Sigmoid colon (tissue), 7 donors: ENCODE measurements around the gene ATP6V0D1. TPM values are rescaled to one million over a fixed set of nuclear protein-coding genes. Genes with fewer than 3 reads are reported as not detected.

Experiments used
- DNase-seq: peaks from one replicate; pipeline ENCODE4 v3.0.0-alpha.2; 2019
- H3K27ac ChIP-seq, 4 donors: fragments of 200-600 bp; sonication (generic); one replicate each; pipeline ENCODE4 v1.5.1; 2016 to 2019; ENCODE audit warnings: mild to moderate bottlenecking in 1 of 4
- H3K27me3 ChIP-seq, 3 donors: fragments of 200-600 bp; sonication (generic); one replicate each; pipeline ENCODE4 v1.5.1; 2019; ENCODE audit warnings: mild to moderate bottlenecking in 1 of 3
- H3K36me3 ChIP-seq, 4 donors: fragments of 200-600 bp; sonication (generic); one replicate each; pipeline ENCODE4 v1.5.1; 2016 to 2019
- H3K4me1 ChIP-seq, 4 donors: fragments of 200-600 bp; sonication (generic); one replicate each; pipeline ENCODE4 v1.5.1; 2017 to 2019
- H3K4me3 ChIP-seq, 4 donors: fragments of 200-600 bp; sonication (generic); one replicate each; pipeline ENCODE4 v1.5.1; 2017 to 2019; ENCODE audit warnings: mild to moderate bottlenecking in 2 of 4, moderate library complexity in 1 of 4
- H3K9me3 ChIP-seq, 4 donors: fragments of 200-600 bp in 3 of 4; sonication (generic) in 3 of 4; one replicate each; pipeline versions ENCODE4 v1.5.1 to v1.6.1; 2013 to 2019
- EP300 ChIP-seq, 4 donors: sonication (generic); formaldehyde crosslinking; IDR thresholded peaks; one replicate each; pipeline ENCODE4 v1.6.1; 2017; ENCODE audit warnings: antibody characterized with exemption in 4 of 4
- POLR2A ChIP-seq, 2 donors: fragments of 450-650 bp; IDR thresholded peaks; one replicate each; pipeline ENCODE4 v1.6.1; 2016; ENCODE audit warnings: antibody characterized with exemption in 2 of 2, mild to moderate bottlenecking in 2 of 2, moderate library complexity in 2 of 2
- POLR2AphosphoS5 ChIP-seq, 4 donors: sonication (generic); formaldehyde crosslinking; IDR thresholded peaks; one replicate each; pipeline ENCODE4 v1.6.1; 2017; ENCODE audit warnings: antibody characterized with exemption in 4 of 4
- WGBS, 2 donors: extraction: QIAGEN DNeasy Blood & Tissue Kit; methylation state at CpG; one replicate each; pipeline ENCODE4 v1.1.7; 2013; 5-methylcytosine and 5-hydroxymethylcytosine counted together
- intact Hi-C: fragments of 100-400 bp; cut with DNase I; formaldehyde crosslinking; loops from one replicate; pipeline ENCODE4 v1.15.1; 2023
- polyA plus RNA-seq, 3 donors: library from polyadenylated mRNA; stranded (reverse); fragments of 200-250 nt; gene quantifications; one replicate each; pipeline ENCODE4 v1.2.3, GENCODE V29; 2013
- total RNA-seq, 4 donors: library from RNA; depleted of rRNA; stranded (reverse); fragments of >200 nt; gene quantifications; one replicate each; pipeline ENCODE4 v1.1.0, GENCODE V29; 2016
- TF ChIP-seq, protein P1 (sequence below), 4 experiments: fragments of 450-650 bp in 3 of 4; fragments of 200-600 bp in 1 of 4; IDR thresholded peaks; one replicate each; pipeline ENCODE4 v1.5.1; 2016 to 2019; ENCODE audit warnings: antibody characterized with exemption in 4 of 4, mild to moderate bottlenecking in 3 of 4, moderate library complexity in 2 of 4
- donor health status: healthy with polysubstance abuse.
- donor health status: Bipolar disorder and iron deficiency.
- donor health status: healthy.

Gene ATP6V0D1
- total and polyA plus RNA-seq, 7 donors, result 70.3 to 287 (median 112) TPM

DNA sequence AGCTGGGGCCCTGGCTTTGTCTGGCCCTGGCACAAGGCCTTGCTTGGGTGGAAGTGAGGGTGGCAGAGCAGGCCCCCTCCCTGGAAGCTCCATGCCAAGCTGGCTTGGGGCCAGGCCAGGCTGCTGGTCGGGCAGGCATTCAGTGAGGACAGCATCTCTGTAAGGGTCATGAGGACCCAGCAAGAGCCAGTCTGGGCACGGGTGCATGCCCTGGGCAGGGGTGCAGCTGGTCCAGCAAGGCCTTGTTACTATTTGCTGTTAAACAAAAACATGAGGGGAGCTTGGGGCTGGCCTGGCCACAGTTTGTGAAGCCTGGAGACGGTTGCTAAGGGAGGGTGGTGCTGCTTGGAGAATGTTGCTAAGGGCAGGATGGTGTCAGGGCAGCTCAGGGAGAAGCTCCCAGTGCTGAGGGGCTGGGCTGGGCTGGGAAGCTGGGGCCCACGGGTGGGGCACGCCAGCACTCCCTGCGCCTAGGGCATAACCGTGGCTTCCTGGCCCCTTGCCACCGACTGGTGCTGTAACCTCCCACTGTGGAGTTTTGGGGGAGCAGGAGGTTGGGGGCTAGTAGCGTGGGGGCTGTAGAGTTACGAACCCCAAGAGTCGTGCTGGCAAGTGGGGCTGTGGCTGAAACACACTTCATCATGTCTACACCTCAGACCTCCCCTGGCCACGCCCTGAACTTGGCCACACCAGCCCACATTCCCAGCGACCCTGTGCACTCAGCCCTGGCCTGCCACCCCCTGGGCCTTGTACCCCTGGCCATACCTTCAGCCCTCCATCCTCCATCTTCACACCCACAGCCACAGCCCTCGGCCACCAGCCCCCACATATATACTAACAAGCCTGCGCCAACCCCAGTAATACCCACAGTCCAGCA lies 89.3 kb downstream of the ATP6V0D1 start:
- 37 to 61% methylated on average over 15 of the region's 15 CpGs for WGBS, 2 donors
- intact Hi-C loops, result no loop called here
- DNase-seq, result peak; percentile 78
- H3K4me3 ChIP-seq, result peak overlapping the region in 2 of 4 donors; percentile 42 to 50
- peaks cover 0 to 61% (median 26%) of the 10 kb centered on the region in 3 donors for H3K27me3 ChIP-seq
- H3K36me3 ChIP-seq, result no peaks in the 10 kb centered on the region
- H3K27ac ChIP-seq, result peak overlapping the region; percentile 20 to 82 (median 63)
- H3K9me3 ChIP-seq, result no peaks in the 10 kb centered on the region
- peaks cover 0 to 57% (median 51%) of the 10 kb centered on the region in 4 donors for H3K4me1 ChIP-seq
- no peak for TF ChIP-seq POLR2AphosphoS5 (IDR thresholded peaks at IDR 0.05)
- TF ChIP-seq, protein P1, sequence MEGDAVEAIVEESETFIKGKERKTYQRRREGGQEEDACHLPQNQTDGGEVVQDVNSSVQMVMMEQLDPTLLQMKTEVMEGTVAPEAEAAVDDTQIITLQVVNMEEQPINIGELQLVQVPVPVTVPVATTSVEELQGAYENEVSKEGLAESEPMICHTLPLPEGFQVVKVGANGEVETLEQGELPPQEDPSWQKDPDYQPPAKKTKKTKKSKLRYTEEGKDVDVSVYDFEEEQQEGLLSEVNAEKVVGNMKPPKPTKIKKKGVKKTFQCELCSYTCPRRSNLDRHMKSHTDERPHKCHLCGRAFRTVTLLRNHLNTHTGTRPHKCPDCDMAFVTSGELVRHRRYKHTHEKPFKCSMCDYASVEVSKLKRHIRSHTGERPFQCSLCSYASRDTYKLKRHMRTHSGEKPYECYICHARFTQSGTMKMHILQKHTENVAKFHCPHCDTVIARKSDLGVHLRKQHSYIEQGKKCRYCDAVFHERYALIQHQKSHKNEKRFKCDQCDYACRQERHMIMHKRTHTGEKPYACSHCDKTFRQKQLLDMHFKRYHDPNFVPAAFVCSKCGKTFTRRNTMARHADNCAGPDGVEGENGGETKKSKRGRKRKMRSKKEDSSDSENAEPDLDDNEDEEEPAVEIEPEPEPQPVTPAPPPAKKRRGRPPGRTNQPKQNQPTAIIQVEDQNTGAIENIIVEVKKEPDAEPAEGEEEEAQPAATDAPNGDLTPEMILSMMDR (IDR thresholded peaks at IDR 0.05), result no peak
- TF ChIP-seq POLR2A (IDR thresholded peaks at IDR 0.05), result no peak
- TF ChIP-seq EP300 (IDR thresholded peaks at IDR 0.05), result no peak

DNA sequence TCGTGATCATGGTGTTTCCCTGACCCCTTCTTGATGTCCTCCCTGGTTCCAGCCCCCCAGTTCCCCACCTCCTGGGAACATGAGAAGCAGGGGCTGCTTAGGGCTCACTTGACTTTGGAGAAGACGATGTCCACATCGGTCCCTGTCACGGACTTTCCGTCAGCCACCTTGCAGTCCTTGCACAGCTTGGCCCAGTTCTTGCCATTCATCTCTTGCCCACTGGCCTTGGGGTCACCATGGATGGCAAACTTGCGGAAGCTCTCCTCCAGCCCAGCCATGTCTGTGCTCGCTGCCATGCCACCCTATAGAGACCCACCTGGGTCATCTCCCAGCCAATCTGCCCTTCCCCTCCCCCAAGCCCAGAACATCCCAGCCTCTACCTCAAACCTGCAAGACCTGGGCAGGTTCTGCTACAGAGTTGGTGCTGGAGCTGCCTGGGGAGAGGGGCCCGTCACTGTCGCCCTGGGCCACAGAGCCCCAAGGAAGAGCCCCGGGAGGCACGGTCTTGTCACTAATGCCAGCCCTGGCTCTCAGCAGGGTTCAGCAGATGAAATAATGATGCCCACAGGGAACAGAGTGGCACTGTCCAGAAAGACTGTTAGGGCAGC lies 90.0 kb downstream of the ATP6V0D1 start:
- Histone ChIP-seq H3K36me3 (no peaks in the 10 kb centered on the region), H3K27ac (peak overlapping the region in 2 of 4 donors; percentile 9 to 82), H3K9me3 (no peaks in the 10 kb centered on the region), H3K4me3 (no peak overlapping the region), H3K4me1 (peaks cover 0 to 50% (median 43%) of the 10 kb centered on the region in 4 donors), H3K27me3 (peaks cover 0 to 54% (median 26%) of the 10 kb centered on the region in 3 donors)
- no peak for TF ChIP-seq EP300 (IDR thresholded peaks at IDR 0.05)
- TF ChIP-seq POLR2A (IDR thresholded peaks at IDR 0.05), result no peak
- TF ChIP-seq, protein P1 (IDR thresholded peaks at IDR 0.05), result no peak
- TF ChIP-seq POLR2AphosphoS5 (IDR thresholded peaks at IDR 0.05), result no peak
- 91 to 94% methylated on average over 11 of the region's 11 CpGs for WGBS, 2 donors
- DNase-seq, result peak; percentile 59
- intact Hi-C loops, result no loop called here

DNA sequence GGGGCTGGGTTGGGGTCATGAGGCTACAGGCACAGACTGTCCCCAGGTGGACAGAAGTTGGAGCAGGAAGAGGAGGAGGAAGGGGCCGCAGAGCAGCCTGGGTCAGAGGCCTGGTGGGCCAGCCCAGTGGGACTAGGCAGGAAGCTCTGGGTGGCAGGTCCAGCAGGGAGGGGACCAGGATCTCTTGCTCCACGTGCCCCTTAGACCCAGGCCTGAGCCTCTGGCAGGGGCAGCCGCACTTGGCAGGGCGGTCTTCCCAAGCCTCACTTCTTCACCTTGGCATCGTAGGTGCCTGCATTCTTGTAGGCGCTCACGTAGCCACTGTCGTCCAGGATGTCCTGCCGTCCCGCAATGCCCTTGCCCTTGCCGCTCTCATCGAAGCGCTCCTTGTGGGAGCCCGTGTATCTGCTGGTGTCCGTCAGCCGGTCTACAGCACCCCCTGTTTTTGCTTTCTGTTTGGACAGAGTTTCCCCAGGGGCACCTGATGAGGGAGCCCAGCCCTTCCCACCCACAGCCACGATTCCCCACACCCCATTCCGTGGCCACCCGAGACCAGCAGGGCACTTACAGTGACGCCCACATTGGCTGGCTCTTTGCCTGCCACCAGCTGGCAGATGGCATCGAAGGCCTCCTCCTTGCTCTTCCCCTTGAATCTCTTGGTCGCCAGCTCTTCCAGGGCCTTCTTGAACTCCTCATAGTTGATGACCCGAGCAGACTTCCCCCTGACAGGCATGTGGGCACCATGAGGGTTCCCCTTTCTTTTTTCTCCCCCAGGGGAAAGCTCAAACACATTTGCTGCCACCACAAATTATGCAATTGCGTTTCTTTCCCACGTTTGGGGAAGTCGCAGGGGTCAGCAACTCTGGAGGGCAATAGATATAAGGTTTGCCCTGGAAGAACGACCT lies 90.8 kb downstream of the ATP6V0D1 start:
- H3K36me3 ChIP-seq, result no peaks in the 10 kb centered on the region
- no peak overlapping the region for H3K4me3 ChIP-seq
- peaks cover 0 to 47% (median 21%) of the 10 kb centered on the region in 3 donors for H3K27me3 ChIP-seq
- H3K9me3 ChIP-seq, result no peaks in the 10 kb centered on the region
- peaks cover 0 to 42% (median 36%) of the 10 kb centered on the region in 4 donors for H3K4me1 ChIP-seq
- TF ChIP-seq, protein P1 (IDR thresholded peaks at IDR 0.05), result no peak
- TF ChIP-seq POLR2AphosphoS5 (IDR thresholded peaks at IDR 0.05), result peak in 1 of 4 donors; percentile 4
- H3K27ac ChIP-seq, result peak overlapping the region in 2 of 4 donors; percentile 9 to 41
- intact Hi-C loops, result no loop called here
- 77 to 82% methylated on average over 27 of the region's 27 CpGs for WGBS, 2 donors
- DNase-seq, result peak; percentile 75

DNA sequence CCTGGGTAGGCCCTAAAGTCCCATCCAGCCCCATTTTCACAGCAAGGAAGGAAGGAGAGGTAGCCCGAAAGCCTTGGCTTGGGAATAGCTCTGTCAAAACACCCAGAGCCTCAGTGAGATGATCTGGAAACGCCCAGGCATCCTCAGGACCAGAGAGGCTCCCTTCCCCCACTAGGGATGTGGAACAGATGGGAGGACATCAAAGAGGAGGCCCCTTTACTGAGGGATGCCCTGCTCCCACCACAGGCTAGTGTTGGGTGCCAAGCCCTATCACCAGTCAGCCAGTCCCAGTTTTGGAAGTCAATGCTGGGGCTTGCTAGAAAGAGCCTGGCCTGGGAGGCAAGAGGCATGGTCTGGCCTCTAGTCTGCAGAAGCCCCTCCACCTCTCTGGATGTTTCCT lies 92.4 kb downstream of the ATP6V0D1 start:
- TF ChIP-seq, protein P1 (IDR thresholded peaks at IDR 0.05), result no peak
- TF ChIP-seq POLR2A (IDR thresholded peaks at IDR 0.05) (no peak), POLR2AphosphoS5 (IDR thresholded peaks at IDR 0.05) (no peak), EP300 (IDR thresholded peaks at IDR 0.05) (no peak)
- H3K27ac ChIP-seq, result no peak overlapping the region
- 89 to 91% methylated on average over 2 of the region's 2 CpGs for WGBS, 2 donors

More for the DNA sequence above, 92.4 kb downstream of the ATP6V0D1 start:
- Histone ChIP-seq H3K4me1 (peaks cover 0 to 28% (median 24%) of the 10 kb centered on the region in 4 donors), H3K36me3 (no peaks in the 10 kb centered on the region), H3K9me3 (no peaks in the 10 kb centered on the region), H3K4me3 (no peak overlapping the region), H3K27me3 (peaks cover 0 to 33% (median 13%) of the 10 kb centered on the region in 3 donors)
- intact Hi-C loops, result no loop called here
- DNase-seq, result no peak
